Activated T-cell treated with anti-CD3 and anti-CD28 coated beads for 48 hours (primary cell): ENCODE data around the gene RPL31.

Experiments
- DNase-seq: peaks from one replicate; pipeline ENCODE4 v3.0.0-alpha.2; 2020; ENCODE audit warnings: low read depth

RPL31 gene

DNA sequence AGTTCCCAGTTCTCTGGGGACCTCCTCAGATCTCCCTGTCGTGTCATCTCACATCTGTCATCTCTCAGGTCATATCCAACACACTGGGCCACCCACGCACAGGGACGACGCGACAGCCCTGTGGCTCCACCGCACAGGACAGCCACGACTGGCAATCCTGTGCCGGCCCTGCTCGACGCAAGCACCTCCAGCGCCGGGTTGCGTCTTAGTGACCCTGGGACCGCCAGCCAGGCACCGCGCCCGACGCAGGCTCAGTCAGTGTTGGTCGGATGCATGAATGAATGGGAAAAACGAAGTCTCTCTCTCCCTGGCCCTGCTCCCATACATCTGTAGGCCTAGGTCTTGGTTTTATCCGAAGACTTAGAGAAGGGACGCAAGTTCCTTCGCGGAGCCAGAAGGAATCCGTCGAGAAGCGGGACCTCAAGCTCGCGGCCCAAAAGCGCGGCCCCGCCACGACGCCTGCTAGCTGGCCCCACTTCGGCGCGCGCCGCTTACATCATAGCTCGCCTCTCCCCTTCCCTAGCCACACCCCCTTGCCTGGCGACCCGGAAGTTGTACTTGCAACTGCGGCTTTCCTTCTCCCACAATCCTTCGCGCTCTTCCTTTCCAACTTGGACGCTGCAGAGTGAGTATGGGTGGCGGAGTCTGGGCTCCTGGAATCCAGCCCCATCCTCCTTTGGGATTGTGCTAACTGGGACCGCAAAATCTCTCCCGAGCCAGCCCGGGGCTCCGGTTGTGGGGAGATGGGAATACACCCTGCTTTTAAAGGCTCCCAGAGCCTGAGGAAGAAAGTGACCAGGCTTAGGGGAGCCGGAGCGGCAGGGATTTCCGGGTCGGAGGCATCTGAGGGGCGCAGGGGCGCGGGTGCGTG, at the start of gene RPL31:
RPL31 (plus strand) TSS at position 599 of the 871 bp plus-strand sequence. CDS start 413 bp downstream, outside the sequence.
- peak; percentile 94 for DNase-seq

- DNase-seq, result no peak
Measured at GRCh38 chr2:100952512-100952911, 49.6 kb upstream of the RPL31 start.

- DNase-seq, result no peak
Measured at GRCh38 chr2:100953406-100954043, 48.6 kb upstream of the RPL31 start.

DNA sequence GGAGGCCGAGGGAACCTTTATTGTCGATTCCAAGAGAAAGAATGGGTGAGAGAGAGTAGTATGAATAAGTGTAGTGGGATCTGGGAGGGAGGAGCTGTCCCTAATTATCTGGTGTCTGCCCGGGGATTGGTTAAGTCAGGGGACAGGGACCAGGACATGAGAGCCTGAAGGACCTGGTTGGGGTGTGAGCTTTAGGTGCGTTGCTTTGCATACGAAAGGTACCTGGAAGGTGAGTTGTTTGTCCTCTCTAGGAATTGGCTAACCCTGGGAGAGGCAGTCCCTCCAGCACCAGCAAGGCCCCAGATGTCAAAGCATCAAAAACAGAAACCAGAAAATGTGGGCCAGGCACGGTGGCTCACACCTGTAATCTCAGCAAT, 48.1 kb upstream of the RPL31 start:
- no peak for DNase-seq

DNA sequence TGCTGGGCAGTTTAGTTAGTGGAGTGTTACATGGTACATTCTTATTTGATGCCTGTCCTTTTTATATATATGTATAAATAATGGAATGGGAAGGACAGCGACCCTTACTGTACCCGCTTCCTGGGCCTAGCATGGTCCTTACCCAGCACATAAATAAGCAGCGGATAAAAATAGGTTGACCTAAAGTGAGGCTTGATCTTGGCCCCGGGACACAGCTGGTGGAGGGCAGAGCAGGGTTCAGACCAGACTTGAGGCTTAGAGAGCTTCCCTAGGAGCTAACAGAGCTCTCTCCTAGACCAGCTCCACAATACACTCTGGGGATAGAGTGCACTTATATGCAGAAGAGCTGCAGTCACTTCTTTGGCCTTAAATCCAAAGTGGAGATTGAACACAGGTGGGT, 46.9 kb upstream of the RPL31 start:
- no peak for DNase-seq

GRCh38 chr2:100956081-100956480, 46.0 kb upstream of the RPL31 start:
- no peak for DNase-seq

DNA sequence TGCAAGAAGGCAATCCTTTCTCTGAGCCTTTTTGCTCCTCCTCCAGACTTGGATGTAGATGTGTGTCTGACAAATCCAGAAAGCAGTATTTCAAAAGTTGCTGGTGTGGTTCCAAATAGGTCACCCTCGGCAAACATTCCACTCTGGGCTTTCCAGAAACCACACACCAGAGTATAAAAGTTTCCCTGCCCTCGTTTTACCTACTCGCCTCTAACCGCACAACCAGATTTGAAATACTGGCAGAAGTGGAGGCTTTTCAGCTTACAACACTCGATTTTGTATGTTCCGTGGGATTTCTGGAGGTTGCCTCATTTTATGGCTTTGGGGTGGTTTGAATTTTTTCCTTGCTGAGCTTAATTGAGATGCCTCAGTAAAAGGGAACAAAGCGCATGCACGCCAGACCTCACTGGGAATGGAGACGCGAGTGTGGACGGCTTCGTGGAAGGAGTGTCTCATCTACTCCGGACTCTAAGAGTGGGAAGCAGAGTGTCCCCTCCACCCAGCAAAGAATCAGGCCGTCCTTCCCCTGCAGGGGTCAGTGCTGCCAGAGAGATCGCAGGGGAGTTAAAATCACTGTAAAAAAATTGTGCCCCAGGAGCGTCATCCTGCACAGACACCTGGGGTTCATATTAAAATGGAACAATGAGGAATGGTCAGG, 44.0 kb upstream of the RPL31 start:
- DNase-seq, result no peak

DNA sequence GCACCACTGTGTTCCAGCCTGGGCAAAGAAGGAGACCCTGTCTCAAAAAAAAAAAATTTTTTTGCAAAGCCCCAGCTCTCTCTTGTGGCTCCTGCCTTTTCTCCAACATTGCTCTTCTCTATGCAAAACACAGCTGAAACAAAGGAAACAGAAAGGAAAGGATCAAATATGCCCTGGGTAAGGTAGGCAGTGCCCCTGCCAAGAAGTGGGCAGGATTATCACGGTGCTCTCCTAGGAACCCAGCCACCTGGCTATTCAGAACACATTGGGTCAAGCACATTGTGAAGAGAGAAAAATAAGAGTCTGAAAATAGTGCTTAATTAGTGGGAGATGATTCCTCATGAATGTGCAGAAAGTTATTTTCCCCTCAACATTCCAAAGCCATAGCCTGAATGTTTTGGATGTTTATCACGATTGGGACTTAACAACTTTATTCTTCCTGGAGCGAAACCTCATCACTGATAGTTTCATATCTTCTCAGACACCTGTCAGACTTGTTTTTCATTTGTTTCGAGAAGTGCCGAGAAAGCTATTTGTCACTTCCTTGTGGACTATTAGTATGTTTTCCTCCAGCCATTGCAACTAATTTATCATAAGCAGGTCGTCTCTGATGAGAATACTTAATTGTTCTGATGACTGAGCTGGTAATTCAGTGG, 42.7 kb upstream of the RPL31 start:
- no peak for DNase-seq

GRCh38 chr2:100960688-100961087, 41.4 kb upstream of the RPL31 start:
- no peak for DNase-seq

- DNase-seq, result no peak
Measured at GRCh38 chr2:100962366-100963025, 39.6 kb upstream of the RPL31 start.

DNA sequence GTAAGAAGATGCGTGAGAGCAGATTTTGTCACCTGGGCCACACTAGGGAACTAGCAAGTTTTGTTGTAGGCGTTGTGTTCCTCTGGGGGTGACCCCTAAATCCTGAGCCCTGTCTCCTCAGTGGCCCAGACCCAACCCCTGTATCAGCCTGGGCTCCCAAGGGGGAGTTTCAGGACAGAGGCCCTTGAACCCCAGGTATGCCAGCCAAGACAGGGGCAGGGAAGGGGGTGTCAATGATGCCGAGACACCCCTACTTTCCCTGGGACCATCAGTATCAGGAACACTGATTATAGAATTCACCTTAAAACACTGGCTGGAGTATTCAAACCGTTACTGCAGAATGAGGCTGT, 39.1 kb upstream of the RPL31 start:
- DNase-seq, result no peak

DNA sequence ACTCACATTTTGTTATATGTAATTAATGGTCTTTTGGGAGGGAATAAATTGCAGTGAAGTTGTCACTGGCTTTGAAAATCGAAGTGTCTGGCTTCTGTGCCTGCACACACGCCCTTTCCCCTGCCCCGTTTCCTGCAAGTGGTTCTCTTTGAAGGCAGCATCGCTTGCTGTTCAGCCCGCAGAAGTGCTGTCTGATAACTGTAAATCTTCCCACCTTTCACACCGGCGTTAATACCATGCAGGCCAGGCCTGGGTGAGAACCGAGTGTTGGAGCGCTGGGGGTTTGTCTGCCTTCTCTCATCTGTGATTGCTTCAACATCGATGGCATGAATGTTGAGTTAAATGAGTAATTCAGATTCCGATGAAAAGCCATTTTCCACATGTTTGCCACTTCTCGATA, 37.9 kb upstream of the RPL31 start:
- no peak for DNase-seq

- DNase-seq, result no peak
Measured at GRCh38 chr2:100964681-100965169, 37.4 kb upstream of the RPL31 start.

DNA sequence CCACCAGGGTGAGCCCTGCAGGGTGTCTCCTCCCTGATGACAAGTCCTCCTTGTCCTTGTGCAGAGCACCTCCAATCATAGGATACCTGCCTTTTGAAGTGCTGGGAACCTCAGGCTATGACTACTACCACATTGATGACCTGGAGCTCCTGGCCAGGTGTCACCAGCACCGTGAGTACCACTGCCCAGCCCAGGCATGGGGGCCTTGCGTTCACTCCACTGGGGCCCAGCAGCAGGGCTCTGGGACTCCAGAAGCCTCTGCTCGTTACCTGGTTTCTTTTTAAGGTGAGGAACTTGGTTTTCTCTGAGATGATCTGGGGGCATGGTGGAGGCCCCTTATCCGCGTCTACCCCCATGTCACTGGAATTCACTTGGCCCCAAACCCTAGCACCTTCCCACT, 36.5 kb upstream of the RPL31 start:
- no peak for DNase-seq

GRCh38 chr2:100967716-100968115, 34.4 kb upstream of the RPL31 start:
- DNase-seq, result no peak

GRCh38 chr2:100968146-100969145, 33.6 kb upstream of the RPL31 start:
- no peak for DNase-seq

GRCh38 chr2:100969998-100970397, 32.1 kb upstream of the RPL31 start:
- no peak for DNase-seq

- DNase-seq, result no peak
Measured at GRCh38 chr2:100971221-100971620, 30.9 kb upstream of the RPL31 start.

GRCh38 chr2:100972452-100972851, 29.6 kb upstream of the RPL31 start:
- DNase-seq, result no peak

DNA sequence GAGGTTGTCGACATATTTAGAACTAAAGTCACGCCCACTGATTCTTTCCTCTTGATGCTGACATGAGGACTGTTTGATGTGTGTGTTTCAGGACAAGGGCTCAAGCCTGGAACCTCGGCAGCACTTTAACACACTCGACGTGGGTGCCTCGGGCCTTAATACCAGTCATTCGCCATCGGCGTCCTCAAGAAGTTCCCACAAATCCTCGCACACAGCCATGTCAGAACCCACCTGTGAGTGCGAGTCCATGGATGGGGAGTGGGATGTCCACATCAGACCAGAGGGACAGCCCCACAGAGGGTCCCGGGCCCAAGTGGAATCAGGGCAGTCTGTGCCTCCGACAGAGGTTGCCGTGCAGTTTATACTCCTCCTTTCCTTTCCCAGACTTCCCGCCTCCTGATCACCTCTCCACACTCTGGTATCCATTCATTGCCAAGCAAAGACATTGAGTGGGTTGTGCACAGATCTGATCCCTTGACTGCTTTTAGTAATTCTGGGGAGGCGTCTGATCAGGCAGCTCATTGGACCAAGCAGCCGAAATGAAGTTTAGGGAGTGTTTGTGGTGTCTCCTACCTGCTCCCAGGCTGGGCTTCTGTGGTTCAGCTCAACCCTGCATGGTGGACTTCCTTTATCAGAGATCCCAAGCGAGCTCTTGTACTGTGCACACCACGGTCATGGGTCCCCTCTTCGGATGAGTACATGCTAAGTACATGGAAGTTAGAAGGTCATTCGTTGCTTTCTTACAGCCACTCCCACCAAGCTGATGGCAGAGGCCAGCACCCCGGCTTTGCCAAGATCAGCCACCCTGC, 27.2 kb upstream of the RPL31 start:
- no peak for DNase-seq
